ENCODE data around the gene KLHDC4. TPM values are rescaled to one million over a fixed set of nuclear protein-coding genes. Genes with fewer than 3 reads are reported as not detected.
A peak's percentile ranks its signal among the peaks of the same experiment; 100 is the strongest.

KLHDC4 gene
- total and polyA plus RNA-seq, 10 of the 15 experiments (the other 5 are each of a cell fraction or from before 2014, with no cell fraction given) = 0.80 to 62.1 (median 32.8) TPM

- TF ChIP-seq SIX5 (IDR thresholded peaks at IDR 0.05; ENCODE audit: low read depth, low read length, severe bottlenecking) (no peak), EED (IDR thresholded peaks at IDR 0.05; ENCODE audit: low read depth) (peak; percentile 23; the same call in 1 of the 2 replicates)
These were observed 67.5 kb downstream of the KLHDC4 start (continued) for GRCh38 chr16:87698241-87698640.

- ChIA-PET SMC1A (ENCODE audit: uncharacterized antibody, unreplicated experiment) (no interaction called here), POLR2A (no interaction called here), CTCF (no interaction called here), RAD21 (ENCODE audit: unreplicated experiment) (no interaction called here)
- peaks cover 12 to 14% of the 10 kb centered on the region in 2 experiments; a peak in 3 of 4 replicates for H3K36me3 ChIP-seq (ENCODE audit: control insufficient read depth in 2 of 2, insufficient read depth in 2 of 2, low read length in 1 of 2)
- no TSS peak for BruUV-seq (replicated peaks)
- H3K27me3 ChIP-seq (replicated peaks in 1 of 2; ENCODE audit: control insufficient read depth in 2 of 2, insufficient read depth in 2 of 2, low read length in 1 of 2) = no peaks in the 10 kb centered on the region
- no peak overlapping the region for H3K4me3 ChIP-seq
- ATAC-seq (no peak), DNase-seq (ENCODE audit: low read depth, low spot score) (no peak), FAIRE-seq (no peak)
- H3K4me1 ChIP-seq (ENCODE audit: control insufficient read depth, insufficient read depth, low read length) = peaks cover 37% of the 10 kb centered on the region
- H3K79me2 ChIP-seq (ENCODE audit: control insufficient read depth, insufficient read depth, low read length) = no peaks in the 10 kb centered on the region
- WGBS (ENCODE audit: insufficient coverage, insufficient replicate concordance, low lambda C conversion rate, missing lambda C conversion rate) = 27% methylated on average over 14 of the region's 14 CpGs
- no peaks in the 10 kb centered on the region for H3K9me3 ChIP-seq (replicated peaks; ENCODE audit: control insufficient read depth, insufficient read depth, low read length)
- TF ChIP-seq USF2 (IDR thresholded peaks at IDR 0.05; ENCODE audit: borderline replicate concordance, low read depth, low read length) = no peak
- no peak for TF ChIP-seq BCL11A (IDR thresholded peaks at IDR 0.05; ENCODE audit: low read depth, low read length)
- no peak for TF ChIP-seq NFXL1 (IDR thresholded peaks at IDR 0.05; ENCODE audit: borderline replicate concordance)
- TF ChIP-seq FOS (IDR thresholded peaks at IDR 0.05; ENCODE audit: borderline replicate concordance, extremely low read depth, insufficient read length) = no peak
- no peak for TF ChIP-seq JUND (IDR thresholded peaks at IDR 0.05; ENCODE audit: low read depth, low read length)
- TF ChIP-seq SP1 (IDR thresholded peaks at IDR 0.05; ENCODE audit: low read depth, low read length) = no peak
- TF ChIP-seq NR2C1 (IDR thresholded peaks at IDR 0.05) = no peak
- no peak for TF ChIP-seq ZBED1 (IDR thresholded peaks at IDR 0.05; ENCODE audit: borderline replicate concordance)
- TF ChIP-seq KDM1A (IDR thresholded peaks at IDR 0.05; ENCODE audit: borderline replicate concordance) = no peak
- no peak for TF ChIP-seq POLR2AphosphoS5 (IDR thresholded peaks at IDR 0.05; ENCODE audit: low read length)
- TF ChIP-seq PKNOX1 (IDR thresholded peaks at IDR 0.05) = no peak
- peak overlapping the region; percentile 59; the same call in 1 of the 2 replicates for H3K27ac ChIP-seq (ENCODE audit: control insufficient read depth, insufficient read depth)
- no peak overlapping the region for H2AFZ ChIP-seq (ENCODE audit: control insufficient read depth, low read depth, low read length)
- H4K20me1 ChIP-seq (ENCODE audit: control insufficient read depth, insufficient read depth) = no peaks in the 10 kb centered on the region
- in situ Hi-C loops (cut with MboI) = no loop called here
- intact Hi-C loops (cut with micrococcal nuclease; ENCODE audit: unreplicated experiment) = no loop called here
- peak overlapping the region; percentile 11; the same call in 1 of the 2 replicates for H3K4me2 ChIP-seq (ENCODE audit: control insufficient read depth, insufficient read depth)
- H3K9ac ChIP-seq (ENCODE audit: control insufficient read depth, insufficient read depth, low read length) = no peak overlapping the region
These were observed 68.0 kb downstream of the KLHDC4 start for GRCh38 chr16:87697792-87698191.

Measured in GM12878 (cell line).